ENCODE measurements around the gene SLC4A3. TPM values are rescaled to one million over a fixed set of nuclear protein-coding genes. Genes with fewer than 3 reads are reported as not detected.

The SLC4A3 gene
- total and polyA plus RNA-seq, 12 donors, result 197 to 671 (median 370) TPM

GRCh38 chr2:219689676-219690628 is 62.5 kb downstream of the SLC4A3 start:
- TF ChIP-seq, protein P1, sequence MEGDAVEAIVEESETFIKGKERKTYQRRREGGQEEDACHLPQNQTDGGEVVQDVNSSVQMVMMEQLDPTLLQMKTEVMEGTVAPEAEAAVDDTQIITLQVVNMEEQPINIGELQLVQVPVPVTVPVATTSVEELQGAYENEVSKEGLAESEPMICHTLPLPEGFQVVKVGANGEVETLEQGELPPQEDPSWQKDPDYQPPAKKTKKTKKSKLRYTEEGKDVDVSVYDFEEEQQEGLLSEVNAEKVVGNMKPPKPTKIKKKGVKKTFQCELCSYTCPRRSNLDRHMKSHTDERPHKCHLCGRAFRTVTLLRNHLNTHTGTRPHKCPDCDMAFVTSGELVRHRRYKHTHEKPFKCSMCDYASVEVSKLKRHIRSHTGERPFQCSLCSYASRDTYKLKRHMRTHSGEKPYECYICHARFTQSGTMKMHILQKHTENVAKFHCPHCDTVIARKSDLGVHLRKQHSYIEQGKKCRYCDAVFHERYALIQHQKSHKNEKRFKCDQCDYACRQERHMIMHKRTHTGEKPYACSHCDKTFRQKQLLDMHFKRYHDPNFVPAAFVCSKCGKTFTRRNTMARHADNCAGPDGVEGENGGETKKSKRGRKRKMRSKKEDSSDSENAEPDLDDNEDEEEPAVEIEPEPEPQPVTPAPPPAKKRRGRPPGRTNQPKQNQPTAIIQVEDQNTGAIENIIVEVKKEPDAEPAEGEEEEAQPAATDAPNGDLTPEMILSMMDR (IDR thresholded peaks at IDR 0.05), result peak; percentile 69 to 81 (median 79)
- WGBS, 2 donors, result 45% methylated on average over 17 of the region's 17 CpGs
- Histone ChIP-seq H3K9me3 (peaks cover 0 to under 1% (median 0%) of the 10 kb centered on the region in 11 donors), H3K27me3 (peaks cover 0 to 16% (median 4%) of the 10 kb centered on the region in 7 donors), H3K36me3 (no peaks in the 10 kb centered on the region), H3K27ac (peak overlapping the region in 6 of 10 donors; percentile 62 to 75 (median 68)), H3K4me1 (peaks cover 0 to 17% (median 8%) of the 10 kb centered on the region in 9 donors), H3K4me3 (no peak overlapping the region)
- peak in 1 of 2 donors; percentile 44 for DNase-seq
- peak; percentile 17 to 72 (median 59) for ATAC-seq
- intact Hi-C loops (cut with DNase I), result loop anchor here in 8 of 10 donors (1.0 to 5.0 kb wide), 10 partner anchors 43 to 153 kb away; partner anchors contain the start of genes TMEM198 (in 4 of the 8) and CHPF (in 3 of the 8)

- WGBS, 2 donors, result 75 to 83% methylated on average over 10 of the region's 10 CpGs
- ATAC-seq (no peak), DNase-seq (no peak)
- intact Hi-C loops (cut with DNase I), result loop anchor here in 3 of 10 donors (2.0 to 5.0 kb wide), 3 partner anchors 149 to 154 kb away; partner anchors contain the start of genes CHPF (in 1 of the 3) and TMEM198 (in 1 of the 3)
- no peak overlapping the region for H3K27ac ChIP-seq
- TF ChIP-seq, protein P1 (IDR thresholded peaks at IDR 0.05), result no peak
- H3K4me3 ChIP-seq, result no peak overlapping the region
- no peaks in the 10 kb centered on the region for H3K36me3 ChIP-seq
- H3K27me3 ChIP-seq, result peaks cover 0 to 19% (median 4%) of the 10 kb centered on the region in 7 donors
- H3K4me1 ChIP-seq, result peaks cover 0 to 14% (median 8%) of the 10 kb centered on the region in 9 donors
- H3K9me3 ChIP-seq, result peaks cover 0 to 7% (median 0%) of the 10 kb centered on the region in 11 donors
Measured at GRCh38 chr2:219691571-219691970, 64.1 kb downstream of the SLC4A3 start.

Other genes starting within 250 kb of the SLC4A3 start
- gene DNPEP, start 239.7 kb upstream of the SLC4A3 start, total RNA-seq, result 100 to 1,000 TPM in 1 of 10 donors, 10 to 100 TPM in 9; 56.1 to 110 (median 74.0) TPM
- 10 to 100 TPM; 56.3 to 68.5 TPM for gene DNPEP, start 239.7 kb upstream of the SLC4A3 start, polyA plus RNA-seq
- gene DES, start 209.3 kb upstream of the SLC4A3 start, total RNA-seq, result over 10,000 TPM; 12,560 to 18,019 (median 15,816) TPM
- gene DES, start 209.3 kb upstream of the SLC4A3 start, polyA plus RNA-seq, result over 10,000 TPM; 13,697 to 18,010 TPM
- 100 to 1,000 TPM in 9 of 10 donors, 10 to 100 TPM in 1; 97.2 to 151 (median 120) TPM for gene SPEG, start 192.8 kb upstream of the SLC4A3 start, total RNA-seq
- 100 to 1,000 TPM in 1 of 2 donors, 10 to 100 TPM in 1; 62.9 to 130 TPM for gene SPEG, start 192.8 kb upstream of the SLC4A3 start, polyA plus RNA-seq
- 10 to 100 TPM; 15.8 to 29.4 (median 21.0) TPM for gene GMPPA, start 128.7 kb upstream of the SLC4A3 start, total RNA-seq
- gene GMPPA, start 128.7 kb upstream of the SLC4A3 start, polyA plus RNA-seq, result 10 to 100 TPM; 28.2 to 48.6 TPM
- gene ASIC4, start 113.1 kb upstream of the SLC4A3 start, total RNA-seq, result under 1 TPM in 5 of 10 donors, not detected in 5; 0.15 to 0.43 (median 0.20) TPM
- gene ASIC4, start 113.1 kb upstream of the SLC4A3 start, polyA plus RNA-seq, result not detected
- 100 to 1,000 TPM in 4 of 10 donors, 10 to 100 TPM in 6; 66.5 to 166 (median 95.9) TPM for gene CHPF, start 83.8 kb upstream of the SLC4A3 start, total RNA-seq
- gene CHPF, start 83.8 kb upstream of the SLC4A3 start, polyA plus RNA-seq, result 100 to 1,000 TPM in 1 of 2 donors, 10 to 100 TPM in 1; 76.9 to 221 TPM
- 1 to 10 TPM in 8 of 10 donors, under 1 TPM in 2; 0.59 to 3.5 (median 1.6) TPM for gene TMEM198, start 83.6 kb upstream of the SLC4A3 start, total RNA-seq
- gene TMEM198, start 83.6 kb upstream of the SLC4A3 start, polyA plus RNA-seq, result 10 to 100 TPM in 1 of 2 donors, 1 to 10 TPM in 1; 3.0 to 10.7 TPM
- gene OBSL1, start 56.1 kb upstream of the SLC4A3 start, total RNA-seq, result 100 to 1,000 TPM; 161 to 277 (median 171) TPM
- gene OBSL1, start 56.1 kb upstream of the SLC4A3 start, polyA plus RNA-seq, result 100 to 1,000 TPM; 108 to 310 TPM
- 1 to 10 TPM; 1.1 to 4.2 (median 2.5) TPM for gene INHA, start 55.3 kb upstream of the SLC4A3 start, total RNA-seq
- gene INHA, start 55.3 kb upstream of the SLC4A3 start, polyA plus RNA-seq, result 10 to 100 TPM in 1 of 2 donors, 1 to 10 TPM in 1; 4.0 to 22.1 TPM
- gene STK11IP, start 29.8 kb upstream of the SLC4A3 start, total RNA-seq, result 10 to 100 TPM in 8 of 10 donors, 1 to 10 TPM in 2; 7.2 to 18.2 (median 12.9) TPM
- 10 to 100 TPM; 15.4 to 27.4 TPM for gene STK11IP, start 29.8 kb upstream of the SLC4A3 start, polyA plus RNA-seq